Tracheal epithelial cell (primary cell): ENCODE data around the gene CD300LG. TPM values are rescaled to one million over a fixed set of nuclear protein-coding genes. Genes with fewer than 3 reads are reported as not detected.

Experiments
- total RNA-seq: library from RNA; depleted of rRNA; stranded (reverse); fragments of >200 nt; gene quantifications from 2 replicates; pipeline ENCODE4 v1.2.1, GENCODE V29; 2014

The CD300LG gene
- not detected in 2 replicates for total RNA-seq

GRCh38 chr17:43846963-43847371 is at the start of gene CD300LG:
Gene CD300LG (plus strand): TSS chr17:43847176. CDS start chr17:43847217, 41 bp downstream.

GRCh38 chr17:43832976-43833829 is 13.8 kb upstream of the CD300LG start, which contains the start of gene MPP3:
Gene MPP3 (minus strand): TSS chr17:43833146. CDS start chr17:43831906, 1,240 bp downstream.

GRCh38 chr17:43907425-43907981 is 60.5 kb downstream of the CD300LG start, which contains the start of gene MPP2:
Gene MPP2 (minus strand): TSS chr17:43907536. CDS start chr17:43904460, 3,076 bp downstream.

Other genes with a start within 250 kb of the CD300LG start
- 1.2 TPM in 1 of 2 replicates, not detected in the other for gene MEOX1, start 185.3 kb upstream of the CD300LG start, total RNA-seq
- under 0.01 TPM in 1 of 2 replicates, not detected in the other for gene SOST, start 88.4 kb upstream of the CD300LG start, total RNA-seq
- 39.4 and 69.2 TPM in 2 replicates for gene DUSP3, start 68.2 kb upstream of the CD300LG start, total RNA-seq
- gene CFAP97D1, start 66.7 kb upstream of the CD300LG start, total RNA-seq: not detected in 2 replicates
- 8.2 and 10.0 TPM in 2 replicates for gene MPP3, start 14.0 kb upstream of the CD300LG start, total RNA-seq
- gene MPP2, start 60.4 kb downstream of the CD300LG start, total RNA-seq: 0.21 and 0.96 TPM in 2 replicates
- gene PPY, start 95.3 kb downstream of the CD300LG start, total RNA-seq: not detected in 2 replicates
- gene PYY, start 106.8 kb downstream of the CD300LG start, total RNA-seq: 2.1 TPM in 1 of 2 replicates, not detected in the other
- 31.1 and 33.7 TPM in 2 replicates for gene NAGS, start 157.4 kb downstream of the CD300LG start, total RNA-seq
- gene TMEM101, start 167.8 kb downstream of the CD300LG start, total RNA-seq: 75.9 and 104 TPM in 2 replicates
- gene LSM12, start 219.5 kb downstream of the CD300LG start, total RNA-seq: 32.5 and 33.7 TPM in 2 replicates
- 6.2 and 13.7 TPM in 2 replicates for gene G6PC3, start 223.6 kb downstream of the CD300LG start, total RNA-seq